ENCODE measurements around the gene CDKAL1.

The CDKAL1 gene

DNA sequence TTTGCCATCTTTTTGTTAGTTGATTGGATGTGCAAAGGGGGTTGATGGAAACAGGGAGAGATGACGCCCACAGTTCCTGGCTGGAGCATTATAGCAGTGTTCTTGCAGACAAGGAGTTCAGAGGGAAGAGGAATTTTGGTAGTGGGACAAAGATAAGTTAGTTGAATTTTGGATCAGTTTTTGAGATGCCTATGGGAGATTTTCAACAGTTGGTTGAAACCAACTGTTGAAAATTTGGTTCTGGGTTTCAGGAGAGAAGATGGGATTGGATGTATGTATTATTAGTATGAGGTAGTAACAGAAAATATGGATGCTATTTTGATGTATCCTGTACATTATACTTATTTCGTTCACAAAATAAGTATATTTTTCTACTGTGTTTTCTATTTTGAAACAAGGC, 274.2 kb downstream of the CDKAL1 start:
- no peak for TF ChIP-seq GATA3 (IDR thresholded peaks at IDR 0.05; ENCODE audit: low read depth, low read length)
- TF ChIP-seq GATA2 (IDR thresholded peaks at IDR 0.05; ENCODE audit: low read depth, low read length), result no peak

DNA sequence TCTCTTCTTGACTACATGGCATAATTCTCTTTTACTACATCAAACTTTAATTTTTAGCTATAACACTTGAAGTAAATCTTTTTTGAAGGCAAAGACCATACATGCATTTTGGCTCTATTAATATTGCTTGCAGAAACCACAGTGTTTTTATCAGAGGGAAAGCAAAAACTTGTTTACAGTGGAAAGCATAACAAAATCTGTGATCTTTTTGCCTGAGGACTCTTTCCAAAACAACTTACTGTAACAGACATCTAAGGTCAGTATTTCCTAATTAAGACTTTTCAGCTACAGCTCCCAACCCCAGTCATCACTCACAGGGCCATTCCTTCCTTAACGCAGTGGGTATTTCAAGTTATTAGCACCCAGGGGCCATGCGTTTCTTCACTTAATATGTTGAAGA, 274.7 kb downstream of the CDKAL1 start:
- TF ChIP-seq GATA3 (IDR thresholded peaks at IDR 0.05; ENCODE audit: low read depth, low read length) (no peak), GATA2 (IDR thresholded peaks at IDR 0.05; ENCODE audit: low read depth, low read length) (no peak)

DNA sequence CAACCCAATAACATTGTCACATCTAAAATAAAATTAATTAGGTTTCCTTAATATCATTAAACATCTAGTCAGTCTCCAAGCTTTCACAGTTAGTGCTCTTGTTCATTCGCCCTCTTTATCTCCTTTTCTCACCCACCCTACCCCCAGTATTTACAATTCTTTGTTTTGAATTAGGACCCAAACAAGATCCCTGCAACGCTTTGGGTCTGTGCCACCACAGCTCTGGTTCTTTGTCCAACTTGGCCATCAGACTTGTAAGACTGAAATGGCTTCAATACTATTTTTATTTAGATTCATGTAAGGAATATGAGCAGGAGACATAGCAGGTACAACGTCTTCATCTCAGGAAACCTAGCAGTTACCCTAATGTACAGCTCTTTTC, 276.5 kb downstream of the CDKAL1 start:
- TF ChIP-seq GATA2 (IDR thresholded peaks at IDR 0.05; ENCODE audit: low read depth, low read length), result no peak
- no peak for TF ChIP-seq GATA3 (IDR thresholded peaks at IDR 0.05; ENCODE audit: low read depth, low read length)

DNA sequence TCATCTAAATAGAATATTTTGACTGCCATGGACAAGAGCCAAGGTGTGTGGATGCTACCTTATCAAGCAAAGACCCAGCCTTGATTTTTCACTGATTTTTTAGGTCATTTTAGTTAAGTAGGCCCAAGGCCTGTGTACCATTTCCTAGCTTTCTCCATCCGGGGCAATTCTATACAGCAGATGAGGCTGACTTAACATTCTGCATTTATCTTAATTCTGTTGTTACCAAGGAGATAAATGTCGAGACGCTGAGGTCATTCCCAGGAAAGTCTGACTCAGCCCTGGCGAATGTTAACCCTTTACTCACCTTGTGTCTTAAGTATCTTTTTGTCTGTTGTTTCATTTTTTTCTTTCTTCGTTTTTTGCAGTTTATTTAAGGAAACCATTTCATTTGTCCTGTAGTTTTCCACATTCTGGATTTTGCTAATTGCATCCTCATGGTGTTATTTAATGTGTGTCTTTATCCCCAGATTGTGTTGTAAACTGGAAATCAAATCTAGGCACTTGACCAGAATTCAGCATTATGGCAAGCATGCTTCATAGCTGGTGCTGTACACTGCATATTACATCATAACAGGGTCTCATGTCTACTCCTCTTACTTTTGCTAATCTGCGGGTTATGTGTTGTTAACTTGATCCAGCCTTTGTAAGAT, 277.0 kb downstream of the CDKAL1 start:
- TF ChIP-seq GATA2 (IDR thresholded peaks at IDR 0.05; ENCODE audit: low read depth, low read length), result no peak
- TF ChIP-seq GATA3 (IDR thresholded peaks at IDR 0.05; ENCODE audit: low read depth, low read length), result no peak

DNA sequence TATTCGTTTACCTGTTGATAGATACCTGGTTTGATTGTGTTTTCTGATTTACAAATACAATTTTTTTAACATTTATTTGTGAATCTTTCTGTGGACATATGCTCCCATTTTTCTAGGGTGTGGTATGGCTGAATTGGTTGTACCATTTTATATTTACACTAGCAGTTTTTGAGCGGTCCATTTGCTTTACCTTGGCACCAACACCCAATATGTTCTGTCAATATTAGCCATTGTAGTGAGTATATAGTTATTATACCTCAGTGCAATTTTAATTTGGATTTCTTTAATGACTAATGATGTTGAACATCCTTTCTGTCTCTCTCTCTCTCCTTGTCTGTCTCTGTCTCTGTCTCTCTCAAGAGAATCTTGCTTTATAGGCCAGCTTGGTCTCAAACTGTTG, 278.5 kb downstream of the CDKAL1 start:
- no peak for TF ChIP-seq GATA3 (IDR thresholded peaks at IDR 0.05; ENCODE audit: low read depth, low read length)
- no peak for TF ChIP-seq GATA2 (IDR thresholded peaks at IDR 0.05; ENCODE audit: low read depth, low read length)

DNA sequence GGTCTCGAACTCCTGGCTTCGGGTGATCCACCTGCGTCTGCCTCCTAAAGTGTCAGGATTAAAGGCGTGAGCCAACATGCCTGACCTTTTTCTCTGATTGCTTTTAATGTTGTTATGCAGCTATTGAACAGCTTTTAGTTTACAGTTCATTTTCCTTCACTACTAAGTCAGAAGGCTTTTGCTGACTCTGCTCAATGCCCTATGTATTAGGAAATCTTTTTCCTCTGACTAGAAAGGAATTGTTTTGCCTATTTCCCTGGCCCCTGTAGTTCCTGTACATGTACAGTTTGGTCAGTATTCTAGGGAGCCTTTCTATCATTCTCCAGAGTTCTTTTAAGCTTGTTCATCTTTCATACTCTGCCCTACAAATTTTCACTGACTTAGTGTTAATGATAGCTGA, 280.2 kb downstream of the CDKAL1 start:
- TF ChIP-seq GATA2 (IDR thresholded peaks at IDR 0.05; ENCODE audit: low read depth, low read length) (no peak), GATA3 (IDR thresholded peaks at IDR 0.05; ENCODE audit: low read depth, low read length) (no peak)

DNA sequence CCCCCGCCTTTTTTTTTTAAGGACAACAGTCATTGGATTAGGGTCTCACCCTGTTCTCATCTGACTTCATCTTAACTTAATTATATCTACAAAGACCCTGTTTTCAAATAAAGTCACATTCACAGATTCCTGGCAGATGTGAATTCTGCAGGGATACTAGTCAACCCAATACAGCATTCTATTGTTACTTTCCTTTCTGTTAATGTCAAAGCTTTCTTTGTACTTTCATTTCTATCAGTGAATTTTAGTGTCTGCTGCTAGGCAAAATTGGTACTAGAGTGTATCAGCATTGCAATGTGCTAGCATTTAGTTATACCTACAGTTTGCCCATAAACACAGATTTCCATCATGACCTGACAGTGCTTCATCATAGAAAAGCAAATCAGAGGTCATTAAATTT, 281.9 kb downstream of the CDKAL1 start:
- TF ChIP-seq GATA3 (IDR thresholded peaks at IDR 0.05; ENCODE audit: low read depth, low read length) (no peak), GATA2 (IDR thresholded peaks at IDR 0.05; ENCODE audit: low read depth, low read length) (no peak)

DNA sequence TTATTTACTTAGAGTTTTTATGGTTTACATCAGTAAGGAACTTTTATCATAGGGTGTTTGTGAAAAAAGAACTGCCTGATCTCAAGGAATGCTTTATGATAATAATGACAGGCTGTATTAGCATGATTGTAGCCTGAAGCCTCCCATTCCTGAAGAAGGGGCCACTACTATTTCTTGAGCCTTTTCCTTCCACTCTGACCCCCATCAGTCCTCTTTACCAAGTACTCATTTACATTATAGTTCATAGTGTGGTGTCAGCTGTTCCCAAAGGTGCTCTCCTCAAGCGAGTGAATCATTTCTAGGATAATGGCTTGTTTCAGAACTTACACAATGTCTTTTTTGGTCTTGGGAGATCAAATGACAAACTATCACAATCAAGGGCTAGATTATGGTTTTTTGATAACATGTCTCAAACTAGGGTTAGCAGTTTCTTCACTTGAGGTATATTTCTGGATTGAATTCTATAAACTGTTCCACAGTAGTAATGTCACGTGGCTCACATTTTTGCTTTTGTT, 283.6 kb downstream of the CDKAL1 start:
- no peak for TF ChIP-seq GATA3 (IDR thresholded peaks at IDR 0.05; ENCODE audit: low read depth, low read length)
- no peak for TF ChIP-seq GATA2 (IDR thresholded peaks at IDR 0.05; ENCODE audit: low read depth, low read length)

DNA sequence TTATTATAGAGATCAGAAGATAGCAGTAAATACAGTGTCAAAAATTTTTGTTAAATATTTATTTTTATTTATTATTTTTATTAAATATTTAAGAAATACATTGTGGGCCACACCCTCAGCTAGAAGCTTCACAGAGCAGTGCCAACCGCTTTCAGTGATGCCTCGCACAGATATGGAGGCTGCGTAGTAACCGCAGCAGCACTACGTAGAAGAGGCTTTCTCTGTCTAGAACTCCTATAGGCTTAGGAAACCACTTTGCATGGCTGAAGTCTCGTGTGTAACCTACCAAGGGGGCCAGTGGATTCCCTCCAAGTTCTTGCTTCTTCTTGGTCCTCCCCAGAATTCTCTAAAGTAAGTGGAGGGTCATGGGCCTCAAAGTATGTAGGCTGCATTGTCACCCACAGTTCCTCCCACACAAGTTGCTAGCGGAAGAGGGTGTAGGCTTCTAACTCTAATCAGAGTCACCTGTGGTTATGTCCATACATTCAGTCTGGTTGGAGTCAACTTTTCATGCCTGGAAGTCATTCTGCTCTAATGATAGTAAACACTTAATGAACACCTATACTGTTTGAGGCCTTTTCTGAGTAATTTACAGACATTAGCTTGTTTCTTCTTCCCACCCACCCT, 285.6 kb downstream of the CDKAL1 start:
- no peak for TF ChIP-seq GATA2 (IDR thresholded peaks at IDR 0.05; ENCODE audit: low read depth, low read length)
- TF ChIP-seq GATA3 (IDR thresholded peaks at IDR 0.05; ENCODE audit: low read depth, low read length), result no peak

DNA sequence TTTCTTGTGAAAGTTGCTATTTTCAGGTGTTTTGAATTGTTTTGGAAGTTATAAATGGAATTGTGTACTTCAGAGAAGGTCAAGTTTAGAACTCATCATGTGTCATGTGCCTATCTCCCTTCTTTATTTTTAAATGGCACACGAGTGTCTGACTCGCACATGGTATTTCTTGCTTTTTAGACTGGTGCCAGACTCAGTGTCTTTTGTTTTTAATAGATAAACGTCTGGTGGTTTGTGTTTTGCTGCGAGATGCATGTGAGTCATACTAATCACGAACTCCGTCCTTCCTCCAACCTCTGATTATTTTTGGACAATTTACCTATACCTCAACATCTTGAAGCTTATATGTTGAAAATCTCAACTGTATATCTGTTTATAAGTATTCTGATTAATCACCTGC, 292.1 kb downstream of the CDKAL1 start:
- TF ChIP-seq GATA3 (IDR thresholded peaks at IDR 0.05; ENCODE audit: low read depth, low read length), result no peak
- TF ChIP-seq GATA2 (IDR thresholded peaks at IDR 0.05; ENCODE audit: low read depth, low read length), result no peak

DNA sequence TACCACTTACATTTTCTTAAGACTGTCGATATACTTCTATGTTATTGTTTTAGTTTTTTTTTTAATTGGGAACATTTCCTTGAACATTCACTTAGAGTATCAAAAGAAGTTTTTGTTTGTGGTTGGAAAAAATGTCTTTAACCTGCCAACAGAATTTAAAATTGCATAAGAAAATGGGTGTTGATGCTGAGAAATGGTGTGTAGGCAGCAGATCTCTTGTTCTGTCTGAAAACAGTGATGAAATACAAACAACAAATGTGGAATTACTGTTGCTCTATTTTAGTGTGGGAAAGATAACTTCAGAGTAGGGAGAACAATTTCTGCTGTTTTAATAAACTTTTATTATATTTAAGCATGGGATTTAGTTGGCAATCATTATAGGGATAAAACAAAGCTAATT, 293.5 kb downstream of the CDKAL1 start:
- no peak for TF ChIP-seq GATA3 (IDR thresholded peaks at IDR 0.05; ENCODE audit: low read depth, low read length)
- no peak for TF ChIP-seq GATA2 (IDR thresholded peaks at IDR 0.05; ENCODE audit: low read depth, low read length)

DNA sequence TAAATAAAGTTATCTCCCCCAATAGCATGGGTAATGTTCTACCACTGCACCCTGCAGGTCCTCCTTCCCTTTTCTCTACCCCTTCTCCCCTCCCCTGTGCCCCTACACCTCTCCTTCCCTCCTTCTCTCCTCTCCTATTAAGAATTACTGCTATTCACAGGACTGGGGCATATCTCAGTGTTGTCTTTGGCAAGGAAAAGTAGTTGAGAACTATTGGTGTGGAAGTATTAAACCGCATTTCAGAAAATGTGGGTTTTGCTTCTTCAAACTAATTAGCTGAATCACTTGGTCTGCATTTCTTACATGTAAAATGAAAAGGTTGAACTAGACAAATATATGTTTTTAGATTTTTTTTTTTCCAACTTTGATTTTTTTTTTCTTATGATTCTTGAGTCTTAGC, 296.3 kb downstream of the CDKAL1 start:
- no peak for TF ChIP-seq GATA2 (IDR thresholded peaks at IDR 0.05; ENCODE audit: low read depth, low read length)
- TF ChIP-seq GATA3 (IDR thresholded peaks at IDR 0.05; ENCODE audit: low read depth, low read length), result no peak

DNA sequence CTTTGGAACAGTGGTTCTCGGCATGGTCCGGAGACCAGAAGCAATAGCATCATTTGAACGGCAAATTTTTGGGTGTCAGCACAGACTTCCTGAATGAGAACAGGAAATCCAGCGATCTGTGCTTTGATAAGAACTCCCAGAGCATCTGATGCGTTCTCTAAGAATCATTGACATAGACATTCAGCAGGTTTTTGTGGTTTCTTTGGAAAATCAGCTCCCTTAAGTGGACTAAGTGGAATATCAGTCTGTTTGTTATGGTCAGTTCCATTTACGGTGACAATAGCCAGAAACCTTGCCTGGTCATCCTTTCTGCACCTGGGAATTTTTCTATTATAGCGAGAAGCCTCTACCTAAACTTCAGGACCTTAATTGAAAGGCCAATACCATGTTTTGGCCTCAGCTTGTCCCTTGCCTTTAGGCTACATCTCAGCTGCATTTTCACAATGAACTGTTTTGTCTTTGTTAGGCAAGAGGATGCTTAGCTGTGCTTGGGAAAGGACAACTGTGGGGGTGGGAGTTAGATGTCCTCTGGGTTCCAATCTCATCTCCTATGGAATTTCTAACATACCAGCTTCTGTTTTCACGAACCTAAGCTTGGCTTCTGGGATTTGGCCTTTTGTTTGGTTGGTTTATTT, 299.7 kb downstream of the CDKAL1 start:
- TF ChIP-seq GATA3 (IDR thresholded peaks at IDR 0.05; ENCODE audit: low read depth, low read length) (no peak), GATA2 (IDR thresholded peaks at IDR 0.05; ENCODE audit: low read depth, low read length) (no peak)

DNA sequence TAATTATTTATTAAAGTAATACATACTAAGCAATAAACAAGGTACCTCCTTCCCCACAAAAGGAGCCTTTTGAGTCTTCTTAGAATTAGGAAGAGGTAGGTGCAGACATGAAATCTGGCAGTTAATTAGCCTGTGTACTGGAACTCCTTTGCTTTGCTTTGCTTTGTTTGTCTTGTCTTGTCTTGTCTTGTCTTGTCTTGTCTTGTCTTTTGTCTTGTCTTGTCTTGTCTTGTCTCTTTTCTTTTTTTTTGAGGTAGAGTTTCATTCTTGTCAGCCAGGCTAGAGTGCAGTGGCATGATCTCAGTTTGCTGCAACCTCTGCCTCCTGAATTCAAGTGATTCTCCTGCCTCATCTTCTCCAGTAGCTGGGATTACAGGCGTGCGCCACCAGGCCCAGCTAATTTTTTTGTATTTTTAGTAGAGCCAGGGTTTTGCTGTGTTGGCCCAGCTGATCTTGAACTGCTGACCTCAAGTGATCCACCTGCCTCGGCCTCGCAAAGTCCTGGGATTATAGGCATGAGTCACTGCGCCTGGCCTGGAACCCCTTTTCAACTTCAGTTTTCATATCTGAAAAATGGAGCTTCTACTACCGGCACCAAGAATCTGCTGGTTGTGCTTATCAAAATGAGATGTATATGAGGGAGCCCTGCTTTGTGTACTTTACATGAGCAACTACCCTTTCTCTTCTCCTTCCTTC, 301.2 kb downstream of the CDKAL1 start:
- TF ChIP-seq GATA3 (IDR thresholded peaks at IDR 0.05; ENCODE audit: low read depth, low read length) (no peak), GATA2 (IDR thresholded peaks at IDR 0.05; ENCODE audit: low read depth, low read length) (no peak)

All from SH-SY5Y (cell line).